GM12874 (cell line): ENCODE results near the gene NOL4L.

Experiments used
- CTCF ChIP-seq: IDR thresholded peaks from 2 replicates; pipeline ENCODE4 v1.5.1; 2011; ENCODE audit warnings: low read depth, mild to moderate bottlenecking, control low read depth, low read length, moderate library complexity; ENCODE audit not compliant: insufficient read depth

The NOL4L gene

GRCh38 chr20:32588040-32588439 lies 2.9 kb upstream of the NOL4L start:
- TF ChIP-seq CTCF = no peak

GRCh38 chr20:32586291-32586690 lies 1.2 kb upstream of the NOL4L start:
- TF ChIP-seq CTCF = no peak

GRCh38 chr20:32585586-32586127 lies 524 bp upstream of the NOL4L start:
- TF ChIP-seq CTCF = no peak

- no peak for TF ChIP-seq CTCF
Observed at GRCh38 chr20:32583581-32584070, 1.5 kb downstream of the NOL4L start.

GRCh38 chr20:32582659-32583580 lies 2.2 kb downstream of the NOL4L start:
- no peak for TF ChIP-seq CTCF

- TF ChIP-seq CTCF = no peak
Observed at GRCh38 chr20:32581839-32582658, 3.1 kb downstream of the NOL4L start.
